Hematopoietic multipotent progenitor cell (in vitro differentiated cells): ENCODE results near the gene NR5A2. TPM values are rescaled to one million over a fixed set of nuclear protein-coding genes. Genes with fewer than 3 reads are reported as not detected.
A peak's percentile ranks its signal among the peaks of the same experiment; 100 is the strongest.

ENCODE experiments used
- DNase-seq, 3 donors: peaks; one replicate each; pipeline ENCODE4 v3.0.0-alpha.2; 2011 to 2015; ENCODE audit warnings: low read depth in 2 of 3, low spot score in 2 of 3
- total RNA-seq: library from RNA; depleted of rRNA; stranded (reverse); fragments of >200 nt; gene quantifications from one replicate; pipeline ENCODE4 v1.2.3, GENCODE V29; 2012

The NR5A2 gene
- total RNA-seq, 1 donor = under 0.01 TPM

DNA sequence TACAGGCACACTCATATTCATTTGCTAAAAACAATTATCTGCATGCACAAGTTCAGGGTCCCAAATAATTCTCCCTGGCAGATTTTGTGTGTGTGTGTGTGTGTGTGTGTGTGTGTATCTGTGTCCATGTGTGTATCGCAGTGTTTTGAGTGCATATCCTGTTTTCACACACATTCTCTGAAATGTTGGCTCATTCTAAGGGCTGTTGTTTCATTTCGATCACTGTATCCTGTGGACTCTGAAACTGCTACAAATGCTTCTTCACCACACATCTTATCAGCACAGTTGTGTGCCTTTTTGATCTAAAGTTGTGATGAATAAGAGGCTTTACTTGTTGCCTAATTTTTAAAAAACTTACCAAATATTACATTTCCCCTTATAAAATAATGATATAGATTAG, 34.6 kb downstream of the NR5A2 start:
- DNase-seq = no peak

DNA sequence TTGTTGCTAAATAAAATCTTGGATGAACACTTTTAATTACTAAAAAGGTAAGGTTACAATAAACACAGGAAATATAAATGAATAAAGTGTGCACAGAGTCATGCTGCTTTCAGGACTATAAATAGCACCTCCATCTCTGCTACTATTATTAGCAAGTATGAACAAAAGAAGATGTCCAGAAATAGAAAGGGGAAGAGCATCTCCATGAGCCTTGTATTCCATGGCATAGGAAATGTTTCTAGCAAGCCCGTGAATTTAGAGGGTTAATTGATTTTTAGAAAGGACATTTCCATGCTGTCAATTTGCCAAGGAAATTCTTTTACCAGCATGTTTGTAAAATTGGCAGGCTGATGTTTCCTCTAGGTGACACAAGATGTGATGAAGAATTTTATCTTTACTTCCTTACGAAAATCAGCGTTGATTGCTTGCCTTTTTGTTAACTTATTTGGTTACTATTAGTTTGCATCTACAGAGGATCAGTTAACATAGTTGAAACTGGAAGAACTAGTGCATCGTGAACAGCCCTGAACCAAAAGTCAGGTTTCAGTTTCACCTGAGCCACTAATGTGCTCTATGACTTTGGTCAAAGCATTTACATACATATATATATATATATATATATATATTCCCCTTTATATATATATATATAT, 45.3 kb downstream of the NR5A2 start:
- DNase-seq = no peak

DNA sequence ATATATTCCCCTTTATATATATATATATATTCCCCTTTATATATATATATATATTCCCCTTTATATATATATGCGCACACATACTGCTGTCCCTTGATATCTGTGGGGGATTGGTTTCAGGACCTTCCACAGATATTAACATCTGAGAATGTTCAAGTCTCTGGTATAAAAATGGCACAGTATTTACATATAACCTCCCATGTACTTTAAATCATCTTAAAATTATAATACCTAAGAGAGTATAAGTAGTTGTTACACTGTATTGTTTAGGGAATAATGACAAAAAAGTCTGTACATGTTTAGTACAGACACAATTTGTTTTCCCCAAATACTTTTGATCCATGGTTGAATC, 45.8 kb downstream of the NR5A2 start:
- no peak for DNase-seq

DNA sequence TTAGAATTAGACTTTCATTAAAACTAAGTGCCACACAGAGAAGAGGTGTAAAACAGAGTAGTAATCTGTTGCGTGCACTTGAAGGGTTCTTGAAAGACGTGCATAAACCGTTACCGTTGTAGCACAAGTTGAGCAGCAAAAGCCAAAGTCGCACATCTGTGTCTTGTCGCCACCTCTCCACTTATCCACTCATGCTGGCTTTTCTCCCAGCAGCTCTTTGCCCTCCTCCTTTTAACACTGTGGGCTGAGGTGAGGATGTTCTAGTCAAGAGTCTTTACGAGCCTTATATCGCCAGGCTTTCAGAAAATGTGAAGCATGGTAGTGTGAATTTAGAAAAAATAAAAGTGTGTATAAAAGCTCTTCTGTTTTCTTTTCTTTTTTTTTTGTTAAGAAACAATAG, 48.0 kb downstream of the NR5A2 start:
- peak in 1 of 3 donors; percentile 8 for DNase-seq

DNA sequence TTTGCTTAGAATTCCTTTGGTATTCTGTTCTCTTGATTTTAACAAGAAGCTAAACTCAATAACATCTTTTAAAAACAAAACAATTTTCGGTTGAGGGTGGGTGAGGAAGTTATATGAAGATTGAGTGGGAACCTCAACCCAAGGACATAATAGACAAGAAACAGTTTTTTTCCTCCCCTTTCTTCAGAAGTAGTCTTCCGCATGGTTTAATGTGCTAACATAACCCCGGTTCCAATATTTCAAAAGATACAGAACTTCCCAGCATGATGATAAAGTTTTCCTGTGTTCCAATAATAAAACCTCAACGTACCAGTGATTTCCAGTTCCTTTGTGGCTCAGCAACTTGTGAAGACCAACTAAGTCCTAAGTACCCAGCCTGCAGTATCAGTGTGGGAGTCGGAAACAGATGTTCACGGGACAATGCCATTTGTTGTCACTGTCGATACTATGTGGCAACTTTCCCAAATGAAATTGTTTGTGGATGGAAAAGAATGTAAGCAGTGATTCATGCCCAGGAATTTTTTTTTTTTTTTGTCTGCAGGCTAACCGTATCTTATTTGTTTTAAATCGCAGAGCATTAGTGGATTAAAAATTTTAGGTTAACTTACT, 48.5 kb downstream of the NR5A2 start:
- no peak for DNase-seq

DNA sequence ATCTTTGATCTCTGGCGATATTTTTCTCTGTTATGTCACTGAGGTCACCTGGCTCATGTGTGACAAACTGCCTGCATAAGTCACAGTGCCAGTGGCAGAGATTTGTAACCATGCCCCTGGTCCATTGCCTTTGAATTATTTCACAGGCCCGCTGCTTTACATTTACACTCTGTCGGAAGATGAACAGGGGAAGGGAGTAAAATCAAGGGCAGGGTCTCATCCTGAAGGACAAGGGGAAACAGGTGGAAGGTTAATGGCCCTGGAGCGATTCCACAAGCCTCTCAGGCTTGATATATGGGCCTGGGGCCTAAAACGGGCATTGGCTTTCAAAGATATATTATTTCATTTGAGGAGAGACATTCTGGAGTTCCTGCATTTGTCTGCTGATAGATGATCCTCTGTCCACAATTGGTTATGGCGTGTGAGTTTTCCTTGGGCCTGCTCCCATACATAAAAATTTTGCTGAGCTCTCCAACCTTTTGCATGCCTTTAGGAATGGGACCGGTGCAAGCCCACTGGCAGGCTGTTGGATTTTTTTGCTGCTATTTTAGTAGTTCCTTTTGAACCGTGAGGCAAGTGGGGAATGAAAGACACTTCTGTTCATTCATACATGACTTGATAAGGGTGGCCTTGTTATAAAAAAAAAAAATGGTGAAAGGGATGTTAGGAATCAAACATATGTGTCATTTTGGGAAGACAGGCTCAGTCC, 51.9 kb downstream of the NR5A2 start:
- DNase-seq = no peak

DNA sequence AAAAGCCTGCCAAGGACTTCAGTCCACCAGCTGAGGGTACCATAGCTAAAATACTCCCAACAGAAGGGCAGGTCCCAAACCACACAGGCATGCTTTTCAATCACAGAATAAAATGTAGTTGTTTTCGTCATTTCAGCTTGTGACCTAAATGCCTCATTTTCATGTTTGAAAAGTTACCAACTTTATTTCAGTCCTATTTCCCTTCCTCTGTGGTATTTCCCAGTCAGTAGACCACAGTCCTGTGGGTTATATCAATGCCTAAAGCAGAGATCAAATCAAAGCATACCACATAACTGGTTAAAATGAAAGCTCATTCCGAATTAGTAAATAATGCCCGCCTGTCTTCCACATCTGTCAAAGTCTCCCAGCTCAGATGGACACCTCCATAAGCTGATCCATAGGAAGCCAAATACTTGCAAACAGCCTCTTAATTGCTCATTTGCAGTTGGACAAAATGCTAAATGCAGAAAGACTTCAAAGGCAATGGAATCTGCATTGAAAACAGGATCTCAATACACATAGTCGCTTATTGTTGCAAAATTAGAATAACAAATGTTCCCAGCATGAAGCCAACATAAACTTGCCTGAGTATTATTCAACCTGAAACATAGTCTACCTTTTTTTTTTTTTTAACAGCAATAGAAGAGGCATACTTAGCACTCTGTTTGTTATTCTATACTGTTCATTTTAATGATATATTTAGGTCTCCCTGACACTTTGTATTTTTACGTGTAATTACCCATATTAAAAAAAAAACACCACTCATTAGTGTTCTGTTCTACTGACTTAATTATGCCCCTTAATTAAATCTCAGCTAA, 53.9 kb downstream of the NR5A2 start:
- no peak for DNase-seq

DNA sequence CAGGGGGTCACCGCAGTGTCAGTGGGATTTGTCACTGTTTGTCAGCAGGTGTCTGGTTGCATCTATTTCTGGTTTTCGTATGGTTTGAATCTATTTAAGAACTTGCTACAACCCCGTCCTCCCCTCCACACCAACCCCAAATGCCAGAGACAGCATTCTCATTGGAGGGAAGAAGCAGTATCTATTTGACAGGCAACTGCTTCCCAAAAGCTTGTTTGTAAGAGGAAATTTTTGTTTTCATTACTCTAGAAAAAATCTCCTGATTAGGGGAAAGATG, 54.4 kb downstream of the NR5A2 start:
- no peak for DNase-seq

DNA sequence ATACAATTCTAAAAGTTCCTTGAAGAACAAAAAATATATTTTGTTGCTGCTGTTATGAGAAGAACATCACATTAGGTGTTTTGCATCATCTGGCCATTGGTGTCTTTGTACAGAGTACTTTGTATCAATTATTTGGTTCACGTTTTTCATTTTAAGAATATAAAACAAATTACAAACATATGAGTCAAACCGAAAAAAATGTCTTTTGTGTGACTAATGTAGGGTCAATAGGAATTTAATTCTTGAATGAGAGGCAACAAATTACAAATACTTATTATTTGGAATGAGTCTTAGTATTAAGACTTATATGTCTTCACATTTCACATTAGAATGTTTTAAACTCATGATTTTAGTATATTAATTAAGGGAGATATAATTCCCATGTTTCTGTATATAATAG, 54.8 kb downstream of the NR5A2 start:
- DNase-seq = no peak

DNA sequence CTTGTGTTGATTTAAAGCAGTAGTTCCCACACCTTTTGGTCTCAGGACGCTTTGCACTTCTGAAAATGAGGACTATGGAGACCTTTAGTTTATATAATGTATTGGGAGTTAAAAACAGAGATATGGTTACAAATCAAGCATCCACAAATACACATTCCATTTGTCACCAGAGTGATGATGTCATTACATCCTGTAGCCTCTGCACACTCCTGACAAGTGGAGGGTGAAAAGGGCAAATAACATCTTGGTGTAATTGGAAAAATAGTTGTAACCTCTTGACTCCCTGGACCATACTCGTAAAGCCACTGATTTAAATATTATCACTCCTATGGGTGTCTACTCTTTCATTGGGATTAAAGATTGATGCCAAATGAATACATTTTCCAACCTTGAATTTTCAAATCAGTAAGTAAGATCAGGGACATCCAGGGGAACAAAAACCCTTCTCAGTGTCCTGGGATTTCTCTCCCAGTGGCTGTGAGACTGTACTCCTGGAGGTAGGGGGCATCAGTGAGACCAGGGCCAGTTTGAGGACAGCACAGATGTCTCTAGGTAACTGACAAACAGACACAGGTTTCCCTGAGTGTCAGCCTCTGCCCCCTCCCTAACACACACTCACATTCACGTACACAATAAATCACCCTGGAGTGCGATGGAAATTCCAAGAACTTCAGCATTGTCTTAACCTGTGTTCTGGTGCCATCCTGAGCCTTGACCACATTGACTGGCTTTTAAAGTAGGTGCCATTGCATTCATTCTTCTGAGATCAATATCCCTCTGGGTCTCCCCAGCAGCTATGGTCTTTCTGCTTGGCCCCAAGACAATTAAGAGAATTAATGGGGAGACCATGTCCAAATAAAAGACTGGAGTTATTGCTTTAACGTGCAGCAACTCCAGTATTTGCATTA, 63.0 kb downstream of the NR5A2 start:
- DNase-seq = no peak

DNA sequence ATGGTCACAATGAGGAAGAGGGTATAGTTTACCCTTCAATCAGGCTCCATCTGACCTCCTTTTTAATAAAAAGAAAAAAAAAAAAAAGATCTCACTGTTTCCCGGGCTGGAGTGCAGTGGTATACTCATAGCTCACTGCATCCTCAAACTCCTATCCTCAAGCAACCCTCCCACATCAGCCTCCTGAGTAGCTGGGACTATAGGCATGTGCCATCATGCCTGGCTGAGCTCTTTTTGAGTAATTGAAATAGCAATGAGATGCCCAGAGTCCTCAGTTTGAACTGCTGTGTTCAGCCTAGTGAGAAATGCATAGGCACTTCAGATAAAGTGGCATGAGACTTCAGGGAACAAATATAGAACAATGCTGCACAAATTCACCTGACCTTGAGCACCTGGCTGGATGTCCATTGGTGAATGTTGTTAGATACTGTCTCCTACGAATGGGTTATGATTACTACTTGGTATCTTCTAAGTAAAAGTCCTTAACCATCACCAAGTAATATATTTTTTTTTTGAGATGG, 67.6 kb downstream of the NR5A2 start:
- no peak for DNase-seq

DNA sequence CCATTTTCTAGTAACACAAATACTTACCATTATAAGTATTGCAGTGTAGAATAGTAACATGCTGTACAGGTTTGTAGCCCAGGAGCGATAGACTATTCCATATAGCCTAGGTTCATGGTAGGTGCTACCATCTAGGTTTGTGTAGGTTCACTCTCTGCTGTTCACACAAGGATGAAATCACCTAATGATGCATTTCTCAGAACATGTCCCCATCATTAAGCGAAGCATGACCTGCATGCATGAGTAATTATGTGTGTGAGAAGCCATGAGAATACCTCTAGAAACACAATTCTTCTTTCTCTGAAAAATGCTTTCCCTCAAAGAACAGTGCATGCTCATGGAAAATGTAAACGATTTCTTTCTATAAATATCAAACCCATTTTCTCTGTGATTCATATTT, 69.3 kb downstream of the NR5A2 start:
- no peak for DNase-seq

DNA sequence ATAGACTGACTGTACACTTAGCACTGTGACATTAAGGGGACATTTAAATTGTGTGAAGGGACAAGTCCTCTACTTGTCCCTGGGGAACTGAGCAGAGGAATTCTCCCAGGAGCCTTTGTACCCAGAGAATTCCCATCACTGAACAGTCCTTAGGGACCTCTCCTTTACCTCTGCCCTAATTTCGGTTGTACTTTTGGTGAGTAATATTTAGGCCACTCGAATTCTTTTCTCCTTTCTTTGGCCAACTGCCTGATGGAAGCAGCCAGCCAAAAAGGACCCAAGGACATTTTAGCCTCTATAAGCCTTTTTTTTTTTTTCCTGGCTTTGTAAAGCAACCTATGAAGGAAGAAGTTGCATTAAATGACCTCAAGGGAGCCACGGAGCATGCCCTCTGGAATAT, 71.5 kb downstream of the NR5A2 start:
- DNase-seq = no peak

DNA sequence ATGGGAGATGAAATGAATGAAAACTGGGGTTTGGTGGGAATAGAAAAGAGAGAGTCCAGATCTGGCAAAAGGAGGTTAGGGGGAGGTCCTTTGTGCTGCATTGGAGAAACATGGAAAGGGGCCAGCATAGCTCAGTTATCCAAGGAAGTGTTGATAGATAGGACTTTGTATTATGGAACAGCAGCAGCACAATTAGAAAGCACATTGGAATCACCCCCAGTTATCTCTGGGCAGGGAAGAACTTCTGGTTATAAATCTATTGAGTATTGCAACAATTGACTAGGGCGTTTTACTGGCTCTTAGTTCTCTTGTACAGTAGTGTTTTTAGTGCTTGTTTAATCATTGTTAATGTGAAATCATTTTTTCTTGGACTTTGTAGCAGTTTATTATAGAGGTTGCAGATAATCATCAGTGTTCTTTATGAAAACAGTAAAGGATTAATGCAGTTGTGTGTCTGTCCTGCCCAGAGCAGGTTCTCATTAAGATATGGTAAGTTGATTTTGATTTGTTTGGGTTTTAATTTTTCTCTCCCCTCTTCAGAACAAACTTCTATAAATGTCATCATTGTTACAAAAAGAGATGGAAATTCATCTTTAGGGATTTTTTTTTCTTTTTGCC, 76.6 kb downstream of the NR5A2 start:
- no peak for DNase-seq

DNA sequence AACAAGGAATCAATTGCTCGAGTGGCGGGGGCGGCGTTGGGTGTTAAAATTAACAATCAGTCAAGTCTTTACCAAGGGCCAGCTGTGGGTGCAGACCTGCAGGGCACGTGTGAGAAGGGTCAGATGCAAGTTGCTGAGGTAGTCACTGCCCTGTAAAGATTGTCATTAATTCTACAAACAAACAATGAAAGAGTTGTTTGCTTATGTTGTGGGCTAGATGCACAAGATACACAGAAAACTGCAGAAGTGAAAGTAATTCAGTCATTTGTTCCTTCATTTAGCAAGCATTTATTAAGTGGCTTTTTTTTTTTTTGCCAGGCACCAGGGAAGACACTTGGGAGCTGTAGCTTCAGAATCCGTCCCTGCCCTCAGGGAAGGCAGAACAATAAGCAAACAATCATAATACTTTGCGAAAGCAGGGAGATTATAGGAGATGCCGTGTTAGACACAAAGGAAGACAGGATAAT, 79.5 kb downstream of the NR5A2 start:
- DNase-seq = no peak

DNA sequence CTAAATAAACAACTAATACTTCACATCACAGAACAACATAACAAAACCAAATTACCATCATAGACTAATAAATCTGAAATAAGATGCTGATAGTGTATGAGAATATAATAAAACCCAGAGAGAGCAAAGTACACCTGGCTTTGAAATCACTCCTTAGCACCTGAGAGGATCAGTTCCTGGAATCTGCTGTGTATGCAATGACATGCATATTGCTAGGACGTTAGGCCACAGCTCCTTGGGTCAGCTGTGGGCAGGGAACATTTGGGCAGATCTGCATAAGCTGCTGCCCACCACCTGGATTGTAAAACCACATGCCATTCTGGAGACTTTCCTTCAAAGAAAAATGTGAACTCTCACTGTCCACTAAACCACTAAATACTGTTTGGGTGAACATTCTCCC, 81.1 kb downstream of the NR5A2 start:
- DNase-seq = no peak

DNA sequence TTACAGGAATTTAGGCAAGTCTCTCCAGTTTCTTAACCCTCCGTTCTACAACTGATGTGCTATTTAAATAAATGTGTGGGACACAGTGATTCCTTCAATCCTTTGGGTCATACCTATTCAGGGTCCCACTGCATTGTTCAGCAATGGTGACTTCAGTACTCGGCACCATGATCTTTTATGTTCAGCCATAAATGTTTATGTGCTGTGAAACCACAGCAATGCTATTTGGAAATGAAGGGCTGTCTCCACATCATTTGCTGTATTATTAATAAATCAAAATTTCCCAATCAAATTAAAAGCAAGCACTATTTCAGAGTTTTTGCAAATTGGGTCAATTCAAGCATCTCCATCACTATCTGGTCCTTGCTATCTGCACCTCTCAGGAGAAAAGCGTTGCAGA, 84.8 kb downstream of the NR5A2 start:
- no peak for DNase-seq

DNA sequence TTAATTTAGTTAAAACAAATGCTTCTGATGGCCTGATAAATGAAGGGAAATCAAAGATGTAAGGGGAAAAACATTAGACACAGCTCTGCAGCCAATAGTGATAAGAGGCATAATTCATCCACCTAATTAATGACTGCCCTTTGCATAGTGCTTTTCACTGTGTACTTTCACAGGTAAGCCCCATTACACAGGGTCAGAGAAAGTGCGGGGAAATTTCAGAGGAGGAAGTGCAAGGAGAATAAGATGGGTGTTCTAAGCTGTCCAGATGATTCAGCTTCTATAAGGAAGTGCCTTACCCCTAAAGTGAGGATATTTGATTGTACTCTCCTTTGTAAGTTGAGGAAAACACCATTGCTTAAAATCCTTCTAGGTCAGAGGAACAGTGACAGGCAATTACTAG, 88.0 kb downstream of the NR5A2 start:
- DNase-seq = no peak

DNA sequence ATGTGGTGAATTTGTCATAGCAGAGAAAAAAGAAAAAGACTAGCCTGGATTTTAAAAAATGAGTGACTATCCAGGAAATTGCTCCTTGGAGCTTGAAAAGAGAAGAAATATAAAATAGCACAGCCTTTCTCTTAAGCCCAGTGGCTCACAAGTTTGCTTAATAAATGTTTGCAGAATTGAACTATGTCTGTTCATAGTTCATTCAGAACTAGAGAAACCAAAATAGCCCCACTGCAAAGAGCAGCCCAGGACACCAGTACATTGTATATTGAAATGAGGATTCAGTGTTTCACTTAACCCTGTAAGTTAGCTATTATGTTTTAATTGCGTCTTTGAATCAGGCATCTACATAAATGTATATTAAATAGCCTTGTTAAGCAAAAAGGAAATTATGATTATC, 88.8 kb downstream of the NR5A2 start:
- DNase-seq = no peak
